Gastrocnemius medialis (tissue), 4 donors: Measurements from ENCODE around the gene SMARCC1. TPM values are rescaled to one million over a fixed set of nuclear protein-coding genes. Genes with fewer than 3 reads are reported as not detected.

Source experiments
- ATAC-seq, 2 donors: fragments of 150-250 bp; one replicate each; pipeline ENCODE4 v1.9.1; 2016
- DNase-seq, 2 donors: peaks; one replicate each; pipeline ENCODE4 v3.0.0-alpha.2; 2019
- H3K27ac ChIP-seq, 4 donors: fragments of 200-600 bp; sonication (generic); 1 replicate in 1 of 4; 2 replicates in 3 of 4; pipeline ENCODE4 v1.5.1; 2016 to 2018; ENCODE audit warnings: mild to moderate bottlenecking in 2 of 4, moderate library complexity in 1 of 4
- H3K27me3 ChIP-seq, 3 donors: fragments of 200-600 bp; sonication (generic) in 2 of 3; 1 replicate in 1 of 3; 2 replicates in 2 of 3; pipeline versions ENCODE4 v1.5.1 to v1.6.0; 2016 to 2019; ENCODE audit warnings: mild to moderate bottlenecking in 1 of 3, moderate library complexity in 1 of 3
- H3K36me3 ChIP-seq, 2 donors: fragments of 200-600 bp; sonication (generic) in 1 of 2; one replicate each; pipeline ENCODE4 v1.5.1; 2017 to 2018
- H3K4me1 ChIP-seq, 2 donors: fragments of 200-600 bp; sonication (generic) in 1 of 2; one replicate each; pipeline ENCODE4 v1.5.1; 2016 to 2017; ENCODE audit warnings: mild to moderate bottlenecking in 2 of 2
- H3K4me3 ChIP-seq, 4 donors: fragments of 200-600 bp; sonication (generic) in 3 of 4; 1 replicate in 1 of 4; 2 replicates in 3 of 4; pipeline ENCODE4 v1.5.1; 2016 to 2019; ENCODE audit warnings: mild to moderate bottlenecking in 2 of 4
- H3K9me3 ChIP-seq, 3 donors: fragments of 200-600 bp; sonication (generic) in 2 of 3; 1 replicate in 1 of 3; 2 replicates in 2 of 3; pipeline ENCODE4 v1.5.1; 2016 to 2019
- POLR2A ChIP-seq, 2 donors: fragments of 450-650 bp; IDR thresholded peaks; one replicate each; pipeline ENCODE4 v1.6.1; 2017; ENCODE audit warnings: antibody characterized with exemption in 2 of 2, mild to moderate bottlenecking in 2 of 2, moderate library complexity in 2 of 2
- in situ Hi-C, 4 donors: fragments of 200-750 bp; cut with MboI; loops; one replicate each; pipeline versions ENCODE4 v1.15.0 to v1.8.0; 2017; ENCODE audit warnings: low sequenced_read_pairs in 4 of 4
- intact Hi-C: fragments of 100-400 bp; cut with DNase I; formaldehyde crosslinking; loops from one replicate; pipeline ENCODE4 v1.15.1; 2023; ENCODE audit warnings: low total_unique reads
- total RNA-seq, 4 donors: library from RNA; depleted of rRNA; stranded (reverse); fragments of >200 nt; gene quantifications; one replicate each; pipeline versions ENCODE4 v1.1.0 to v1.2.3, GENCODE V29; 2016
- TF ChIP-seq, protein P1 (sequence below), 5 experiments: fragments of 450-650 bp in 3 of 5; fragments of 200-600 bp in 2 of 5; sonication (generic) in 2 of 5; IDR thresholded peaks in 4 of 5; conservative IDR thresholded peaks in 1 of 5; 1 replicate in 4 of 5; 2 replicates in 1 of 5; pipeline ENCODE4 v1.5.1; 2016 to 2019; ENCODE audit warnings: antibody characterized with exemption in 5 of 5, mild to moderate bottlenecking in 3 of 5, moderate library complexity in 3 of 5

SMARCC1 gene
- total RNA-seq, 4 donors from 2014 or later = 24.5 to 32.1 (median 28.1) TPM

DNA sequence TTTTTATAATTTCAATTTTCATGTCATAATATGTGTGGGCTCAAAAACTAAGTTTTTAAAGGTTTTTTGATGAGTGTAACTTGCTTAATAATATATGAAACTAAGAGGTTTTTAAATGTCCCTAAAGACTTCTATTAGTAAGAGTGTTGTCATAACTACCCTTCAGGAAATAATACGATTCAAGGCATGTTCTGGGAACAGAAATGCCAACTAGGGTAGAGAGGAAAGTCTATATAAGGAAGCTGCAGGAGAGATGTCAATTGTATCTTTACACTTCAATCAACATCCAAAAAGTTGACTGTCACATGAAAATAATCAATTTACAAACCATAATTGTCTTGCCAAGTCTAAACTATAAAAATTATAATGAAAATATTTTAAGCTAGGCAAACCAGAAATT is 76.3 kb downstream of the SMARCC1 start:
- Histone ChIP-seq H3K9me3 (no peaks in the 10 kb centered on the region), H3K27me3 (no peaks in the 10 kb centered on the region), H3K27ac (no peak overlapping the region), H3K4me3 (no peak overlapping the region), H3K36me3 (peaks cover 0 to 83% of the 10 kb centered on the region in 2 donors), H3K4me1 (no peaks in the 10 kb centered on the region)
- no peak for DNase-seq
- in situ Hi-C loops = no loop called here
- TF ChIP-seq, protein P1, sequence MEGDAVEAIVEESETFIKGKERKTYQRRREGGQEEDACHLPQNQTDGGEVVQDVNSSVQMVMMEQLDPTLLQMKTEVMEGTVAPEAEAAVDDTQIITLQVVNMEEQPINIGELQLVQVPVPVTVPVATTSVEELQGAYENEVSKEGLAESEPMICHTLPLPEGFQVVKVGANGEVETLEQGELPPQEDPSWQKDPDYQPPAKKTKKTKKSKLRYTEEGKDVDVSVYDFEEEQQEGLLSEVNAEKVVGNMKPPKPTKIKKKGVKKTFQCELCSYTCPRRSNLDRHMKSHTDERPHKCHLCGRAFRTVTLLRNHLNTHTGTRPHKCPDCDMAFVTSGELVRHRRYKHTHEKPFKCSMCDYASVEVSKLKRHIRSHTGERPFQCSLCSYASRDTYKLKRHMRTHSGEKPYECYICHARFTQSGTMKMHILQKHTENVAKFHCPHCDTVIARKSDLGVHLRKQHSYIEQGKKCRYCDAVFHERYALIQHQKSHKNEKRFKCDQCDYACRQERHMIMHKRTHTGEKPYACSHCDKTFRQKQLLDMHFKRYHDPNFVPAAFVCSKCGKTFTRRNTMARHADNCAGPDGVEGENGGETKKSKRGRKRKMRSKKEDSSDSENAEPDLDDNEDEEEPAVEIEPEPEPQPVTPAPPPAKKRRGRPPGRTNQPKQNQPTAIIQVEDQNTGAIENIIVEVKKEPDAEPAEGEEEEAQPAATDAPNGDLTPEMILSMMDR (IDR thresholded peaks at IDR 0.05 in 4 of 5, conservative IDR thresholded peaks at IDR 0.05 in 1 of 5) = no peak
- TF ChIP-seq POLR2A (IDR thresholded peaks at IDR 0.05) = no peak
- intact Hi-C loops = no loop called here
- ATAC-seq = no peak

DNA sequence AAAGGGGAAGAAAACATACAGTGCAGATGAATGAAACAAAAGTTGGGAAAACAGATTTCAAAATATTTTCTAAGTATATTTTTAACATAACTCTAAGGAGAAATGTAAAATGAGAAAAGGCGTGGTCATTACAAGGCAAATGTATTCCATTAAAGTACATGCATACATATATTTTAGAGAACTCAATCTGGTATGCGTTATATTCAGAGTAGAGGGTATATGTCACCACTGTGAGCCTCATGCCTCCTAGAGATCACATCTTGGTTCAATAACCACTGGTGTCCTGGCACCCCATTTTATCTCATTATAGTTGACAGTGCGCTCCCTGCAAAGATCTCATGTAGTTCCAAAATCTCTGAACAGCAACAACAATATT is 77.5 kb downstream of the SMARCC1 start:
- no peak for ATAC-seq
- in situ Hi-C loops = no loop called here
- no peak for DNase-seq
- Histone ChIP-seq H3K27ac (no peak overlapping the region), H3K4me1 (no peaks in the 10 kb centered on the region), H3K36me3 (peaks cover 0 to 76% of the 10 kb centered on the region in 2 donors), H3K9me3 (no peaks in the 10 kb centered on the region), H3K27me3 (no peaks in the 10 kb centered on the region), H3K4me3 (no peak overlapping the region)
- TF ChIP-seq, protein P1 (IDR thresholded peaks at IDR 0.05 in 4 of 5, conservative IDR thresholded peaks at IDR 0.05 in 1 of 5) = no peak
- TF ChIP-seq POLR2A (IDR thresholded peaks at IDR 0.05) = no peak
- intact Hi-C loops = no loop called here

DNA sequence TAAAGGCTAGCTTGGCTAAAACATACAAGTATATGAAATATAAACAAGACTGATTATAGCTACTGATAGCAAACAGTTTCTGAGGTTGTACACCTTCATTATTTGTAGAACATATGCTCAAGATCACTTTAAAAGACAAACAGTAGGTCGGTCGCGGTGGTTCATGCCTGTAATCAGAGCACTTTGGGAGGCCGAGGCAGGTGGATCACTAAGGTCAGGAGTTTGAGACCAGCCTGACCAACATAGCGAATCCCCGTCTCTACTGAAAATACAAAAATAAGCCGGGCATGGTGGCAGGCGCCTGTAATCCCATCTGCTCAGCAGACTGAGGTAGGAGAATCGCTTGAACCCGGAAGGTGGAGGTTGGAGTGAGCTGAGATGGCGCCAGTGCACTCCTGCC is 80.3 kb downstream of the SMARCC1 start:
- ATAC-seq = no peak

DNA sequence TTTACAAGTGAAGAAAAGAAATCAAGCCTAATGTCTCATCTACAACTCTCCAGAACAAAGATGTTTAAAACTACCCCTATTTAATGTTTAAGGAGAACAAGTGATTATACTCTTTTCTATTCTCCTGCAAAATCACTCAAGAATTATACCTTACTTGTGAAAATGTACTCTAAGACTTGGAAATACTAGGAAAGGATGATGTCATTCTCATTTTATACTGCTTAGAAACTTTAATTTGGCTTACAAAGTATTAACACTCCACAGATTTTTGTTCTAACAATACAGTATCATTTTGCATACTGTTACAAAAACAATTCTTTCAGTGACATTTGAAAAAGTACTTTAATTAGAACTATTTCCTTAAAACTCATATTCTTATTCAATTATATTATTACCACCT is 89.5 kb downstream of the SMARCC1 start:
- no peaks in the 10 kb centered on the region for H3K27me3 ChIP-seq
- in situ Hi-C loops = no loop called here

More for the DNA sequence above, 80.3 kb downstream of the SMARCC1 start:
- Histone ChIP-seq H3K9me3 (no peaks in the 10 kb centered on the region), H3K27me3 (no peaks in the 10 kb centered on the region), H3K4me1 (no peaks in the 10 kb centered on the region), H3K27ac (no peak overlapping the region), H3K4me3 (no peak overlapping the region), H3K36me3 (peaks cover 0 to 49% of the 10 kb centered on the region in 2 donors)
- DNase-seq = no peak
- intact Hi-C loops = no loop called here
- TF ChIP-seq, protein P1 (IDR thresholded peaks at IDR 0.05 in 4 of 5, conservative IDR thresholded peaks at IDR 0.05 in 1 of 5) = no peak
- no peak for TF ChIP-seq POLR2A (IDR thresholded peaks at IDR 0.05)
- in situ Hi-C loops = no loop called here

More for the DNA sequence above, 89.5 kb downstream of the SMARCC1 start:
- ATAC-seq = no peak
- no peak overlapping the region for H3K4me3 ChIP-seq
- H3K4me1 ChIP-seq = no peaks in the 10 kb centered on the region
- intact Hi-C loops = no loop called here
- peaks cover 0 to 68% of the 10 kb centered on the region in 2 donors for H3K36me3 ChIP-seq
- H3K27ac ChIP-seq = no peak overlapping the region
- no peak for DNase-seq
- TF ChIP-seq, protein P1 (IDR thresholded peaks at IDR 0.05 in 4 of 5, conservative IDR thresholded peaks at IDR 0.05 in 1 of 5) = no peak
- no peak for TF ChIP-seq POLR2A (IDR thresholded peaks at IDR 0.05)
- H3K9me3 ChIP-seq = no peaks in the 10 kb centered on the region
